GM19351 (cell line): ENCODE data around the gene BCAS3.

Experiments used
- ATAC-seq: cut with Tn5 transposase; IDR thresholded peaks from one replicate; pipeline ENCODE4 v1.9.1; 2021; ENCODE audit warnings: mild to moderate bottlenecking, moderate library complexity; ENCODE audit not compliant: unreplicated experiment

The BCAS3 gene

GRCh38 chr17:61175298-61176142 lies 497.9 kb downstream of the BCAS3 start:
- ATAC-seq, result no peak

GRCh38 chr17:61177351-61177750 lies 499.7 kb downstream of the BCAS3 start:
- no peak for ATAC-seq

- ATAC-seq, result no peak
Measured at GRCh38 chr17:61178284-61178683, 500.6 kb downstream of the BCAS3 start.

- ATAC-seq, result no peak
Measured at GRCh38 chr17:61179380-61179806, 501.7 kb downstream of the BCAS3 start.

GRCh38 chr17:61183793-61184192 lies 506.1 kb downstream of the BCAS3 start:
- no peak for ATAC-seq

GRCh38 chr17:61185385-61185784 lies 507.7 kb downstream of the BCAS3 start:
- no peak for ATAC-seq

GRCh38 chr17:61187038-61187437 lies 509.4 kb downstream of the BCAS3 start:
- no peak for ATAC-seq

- no peak for ATAC-seq
Measured at GRCh38 chr17:61188081-61188480, 510.4 kb downstream of the BCAS3 start.

GRCh38 chr17:61189968-61190367 lies 512.3 kb downstream of the BCAS3 start:
- no peak for ATAC-seq

- no peak for ATAC-seq
Measured at GRCh38 chr17:61196302-61196704, 518.7 kb downstream of the BCAS3 start.

GRCh38 chr17:61196799-61197198 lies 519.1 kb downstream of the BCAS3 start:
- ATAC-seq, result no peak

GRCh38 chr17:61199431-61200338 lies 522.0 kb downstream of the BCAS3 start:
- ATAC-seq, result no peak

GRCh38 chr17:61200339-61200715 lies 522.7 kb downstream of the BCAS3 start:
- no peak for ATAC-seq

GRCh38 chr17:61201211-61201610 lies 523.6 kb downstream of the BCAS3 start:
- no peak for ATAC-seq

- ATAC-seq, result no peak
Measured at GRCh38 chr17:61202564-61202963, 524.9 kb downstream of the BCAS3 start.

GRCh38 chr17:61203671-61204131 lies 526.0 kb downstream of the BCAS3 start:
- no peak for ATAC-seq

GRCh38 chr17:61204456-61204855 lies 526.8 kb downstream of the BCAS3 start:
- no peak for ATAC-seq

- ATAC-seq, result no peak
Measured at GRCh38 chr17:61205401-61205800, 527.8 kb downstream of the BCAS3 start.

- ATAC-seq, result no peak
Measured at GRCh38 chr17:61205931-61206330, 528.3 kb downstream of the BCAS3 start.

- ATAC-seq, result no peak
Measured at GRCh38 chr17:61206922-61207321, 529.3 kb downstream of the BCAS3 start.

GRCh38 chr17:61208301-61209105 lies 530.9 kb downstream of the BCAS3 start:
- ATAC-seq, result no peak
